PFSK-1 (cell line): ENCODE measurements around the gene TIAM2.

Experiments used
- POLR2AphosphoS5 ChIP-seq: IDR thresholded peaks from 2 replicates; pipeline ENCODE4 v1.6.1; 2012; ENCODE audit warnings: low read depth, mild to moderate bottlenecking, control low read depth, low read length, moderate library complexity
- TF ChIP-seq, protein P1 (sequence below), 2 experiments: IDR thresholded peaks; 2 replicates each; pipeline versions ENCODE4 v1.6.1 to v1.8.0; 2011 to 2012; ENCODE audit warnings: low read depth in 2 of 2, low read length in 2 of 2, control low read depth in 1 of 2, inconsistent platforms in 1 of 2, mild to moderate bottlenecking in 1 of 2, moderate library complexity in 1 of 2; ENCODE audit not compliant: insufficient read depth in 1 of 2

DNA sequence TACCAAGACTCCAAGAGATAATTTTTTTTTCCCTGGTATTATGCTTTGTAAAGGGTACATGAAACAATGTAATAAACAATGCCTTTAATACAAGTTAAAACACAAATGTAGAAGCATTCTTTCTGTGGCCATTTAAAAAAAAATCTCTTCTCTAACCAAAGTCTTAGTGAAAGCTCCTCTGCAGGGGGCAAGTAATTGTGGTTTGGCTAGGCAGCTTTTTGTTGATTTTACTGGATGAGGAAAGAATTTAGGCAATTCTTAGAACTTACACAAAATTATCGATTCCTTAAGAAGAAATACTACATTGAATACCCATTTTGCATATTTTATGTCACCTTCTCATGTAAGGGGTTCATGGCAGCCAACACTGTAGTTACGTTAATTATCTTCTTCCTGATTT lies 306.8 kb downstream of the TIAM2 start:
- no peak for TF ChIP-seq POLR2AphosphoS5
- TF ChIP-seq, protein P1, sequence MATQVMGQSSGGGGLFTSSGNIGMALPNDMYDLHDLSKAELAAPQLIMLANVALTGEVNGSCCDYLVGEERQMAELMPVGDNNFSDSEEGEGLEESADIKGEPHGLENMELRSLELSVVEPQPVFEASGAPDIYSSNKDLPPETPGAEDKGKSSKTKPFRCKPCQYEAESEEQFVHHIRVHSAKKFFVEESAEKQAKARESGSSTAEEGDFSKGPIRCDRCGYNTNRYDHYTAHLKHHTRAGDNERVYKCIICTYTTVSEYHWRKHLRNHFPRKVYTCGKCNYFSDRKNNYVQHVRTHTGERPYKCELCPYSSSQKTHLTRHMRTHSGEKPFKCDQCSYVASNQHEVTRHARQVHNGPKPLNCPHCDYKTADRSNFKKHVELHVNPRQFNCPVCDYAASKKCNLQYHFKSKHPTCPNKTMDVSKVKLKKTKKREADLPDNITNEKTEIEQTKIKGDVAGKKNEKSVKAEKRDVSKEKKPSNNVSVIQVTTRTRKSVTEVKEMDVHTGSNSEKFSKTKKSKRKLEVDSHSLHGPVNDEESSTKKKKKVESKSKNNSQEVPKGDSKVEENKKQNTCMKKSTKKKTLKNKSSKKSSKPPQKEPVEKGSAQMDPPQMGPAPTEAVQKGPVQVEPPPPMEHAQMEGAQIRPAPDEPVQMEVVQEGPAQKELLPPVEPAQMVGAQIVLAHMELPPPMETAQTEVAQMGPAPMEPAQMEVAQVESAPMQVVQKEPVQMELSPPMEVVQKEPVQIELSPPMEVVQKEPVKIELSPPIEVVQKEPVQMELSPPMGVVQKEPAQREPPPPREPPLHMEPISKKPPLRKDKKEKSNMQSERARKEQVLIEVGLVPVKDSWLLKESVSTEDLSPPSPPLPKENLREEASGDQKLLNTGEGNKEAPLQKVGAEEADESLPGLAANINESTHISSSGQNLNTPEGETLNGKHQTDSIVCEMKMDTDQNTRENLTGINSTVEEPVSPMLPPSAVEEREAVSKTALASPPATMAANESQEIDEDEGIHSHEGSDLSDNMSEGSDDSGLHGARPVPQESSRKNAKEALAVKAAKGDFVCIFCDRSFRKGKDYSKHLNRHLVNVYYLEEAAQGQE (IDR thresholded peaks at IDR 0.05; ENCODE audit: insufficient read depth in 1 of 2, low read depth in 2 of 2, low read length in 2 of 2): no peak
